WERI-Rb-1 (cell line): ENCODE data around the gene PIP4K2A.

Source experiments
- DNase-seq: peaks from one replicate; pipeline ENCODE4 v3.0.0-alpha.2; 2020
- H3K27ac ChIP-seq: fragments of 250-450 bp; sonication (Bioruptor Pico); 2 replicates; pipeline ENCODE4 v1.5.1; 2020; ENCODE audit warnings: mild to moderate bottlenecking, moderate library complexity
- H3K27me3 ChIP-seq: fragments of 250-450 bp; sonication (Bioruptor Pico); 2 replicates; pipeline ENCODE4 v1.5.1; 2021; ENCODE audit warnings: mild to moderate bottlenecking, low read depth, moderate library complexity; ENCODE audit not compliant: insufficient read depth, severe bottlenecking
- H3K36me3 ChIP-seq: fragments of 250-450 bp; sonication (Bioruptor Pico); 2 replicates; pipeline ENCODE4 v1.5.1; 2020; ENCODE audit warnings: mild to moderate bottlenecking, moderate library complexity
- H3K4me3 ChIP-seq: 2 replicates; pipeline ENCODE4 v1.5.1; 2011; ENCODE audit warnings: low read depth, mild to moderate bottlenecking, control low read depth, low read length
- H3K9me3 ChIP-seq: fragments of 250-450 bp; sonication (Bioruptor Pico); 2 replicates; pipeline ENCODE4 v1.5.1; 2021; ENCODE audit warnings: mild to moderate bottlenecking, moderate library complexity; ENCODE audit not compliant: severe bottlenecking
- CTCF ChIP-seq: IDR thresholded peaks from 2 replicates; pipeline ENCODE4 v1.5.1; 2011; ENCODE audit warnings: low read depth, mild to moderate bottlenecking, control low read depth, inconsistent platforms, low read length

Gene PIP4K2A

DNA sequence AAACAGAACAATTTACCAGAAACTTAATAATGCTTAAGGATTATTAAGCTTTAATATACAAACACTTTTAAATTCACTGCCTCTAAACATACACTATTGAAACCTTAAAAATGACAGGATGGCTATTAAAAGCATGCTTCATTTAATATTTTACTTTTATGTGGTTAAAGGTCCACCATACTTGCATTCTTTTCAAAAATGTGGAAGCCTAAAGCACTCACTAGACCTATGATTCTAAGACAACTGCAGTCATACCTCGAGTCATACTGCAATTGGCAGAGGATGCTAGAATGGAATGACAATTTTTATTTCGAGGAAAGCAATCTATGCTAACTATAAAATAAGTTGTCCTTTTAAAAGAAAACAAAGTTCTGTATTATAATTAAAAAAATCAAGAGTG, 85.3 kb downstream of the PIP4K2A start:
- Histone ChIP-seq H3K4me3 (no peak overlapping the region), H3K36me3 (no peaks in the 10 kb centered on the region), H3K27ac (no peak overlapping the region), H3K27me3 (no peaks in the 10 kb centered on the region), H3K9me3 (no peaks in the 10 kb centered on the region)
- no peak for DNase-seq
- TF ChIP-seq CTCF, result no peak

GRCh38 chr10:22628309-22628708, 86.1 kb downstream of the PIP4K2A start:
- Histone ChIP-seq H3K27me3 (no peaks in the 10 kb centered on the region), H3K4me3 (no peak overlapping the region), H3K36me3 (no peaks in the 10 kb centered on the region), H3K9me3 (no peaks in the 10 kb centered on the region), H3K27ac (no peak overlapping the region)
- DNase-seq, result no peak
- no peak for TF ChIP-seq CTCF

DNA sequence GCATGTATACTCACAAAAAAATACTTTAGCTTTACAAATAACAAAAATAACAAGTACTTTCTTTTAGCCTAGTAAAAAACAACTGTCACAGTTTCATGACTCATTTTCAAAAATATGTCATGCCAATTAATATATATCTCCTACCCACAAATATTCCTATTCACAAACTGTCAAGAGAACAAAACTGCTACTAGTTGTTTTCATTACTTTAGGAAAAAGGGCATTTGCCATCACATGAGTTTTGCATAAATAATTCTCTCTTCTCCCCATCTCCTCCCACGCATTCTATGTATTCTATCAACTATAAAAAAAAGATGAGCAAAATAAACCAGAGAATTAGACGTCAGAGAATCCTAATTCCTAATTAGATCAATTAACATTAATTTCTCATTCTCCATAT, 87.6 kb downstream of the PIP4K2A start:
- no peak for TF ChIP-seq CTCF
- H3K27ac ChIP-seq, result no peak overlapping the region
- H3K9me3 ChIP-seq, result no peaks in the 10 kb centered on the region
- no peak for DNase-seq
- no peaks in the 10 kb centered on the region for H3K36me3 ChIP-seq
- no peaks in the 10 kb centered on the region for H3K27me3 ChIP-seq
- no peak overlapping the region for H3K4me3 ChIP-seq

GRCh38 chr10:22625516-22626290, 88.7 kb downstream of the PIP4K2A start:
- no peak for DNase-seq
- Histone ChIP-seq H3K27ac (no peak overlapping the region), H3K9me3 (no peaks in the 10 kb centered on the region), H3K27me3 (no peaks in the 10 kb centered on the region), H3K4me3 (no peak overlapping the region), H3K36me3 (no peaks in the 10 kb centered on the region)
- no peak for TF ChIP-seq CTCF

DNA sequence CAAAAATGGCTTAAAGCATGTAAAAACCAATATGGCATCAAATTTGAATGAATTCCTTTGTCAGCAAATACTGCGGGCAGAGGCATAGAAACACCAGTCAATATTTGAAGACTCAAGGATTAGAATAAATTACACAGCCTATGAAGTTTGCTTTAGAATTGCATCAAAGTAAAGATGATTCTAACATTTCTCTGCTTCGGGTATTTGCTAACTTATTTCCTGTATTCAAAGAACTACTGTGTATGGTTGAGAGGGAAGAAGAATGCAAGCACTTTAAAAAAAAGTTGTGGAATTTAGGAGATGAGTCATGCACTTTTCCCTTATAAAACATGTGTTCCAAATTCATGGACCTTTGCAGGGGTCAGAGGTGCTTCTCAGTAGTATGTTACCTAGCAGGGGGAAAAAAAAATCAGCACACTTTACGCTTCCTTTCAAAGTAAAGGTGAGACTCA, 90.1 kb downstream of the PIP4K2A start:
- no peak overlapping the region for H3K4me3 ChIP-seq
- TF ChIP-seq CTCF, result no peak
- H3K27ac ChIP-seq, result no peak overlapping the region
- DNase-seq, result no peak
- no peaks in the 10 kb centered on the region for H3K27me3 ChIP-seq
- no peaks in the 10 kb centered on the region for H3K36me3 ChIP-seq
- H3K9me3 ChIP-seq, result no peaks in the 10 kb centered on the region
